A549 (cell line): ENCODE data around the gene MSMP. TPM values are rescaled to one million over a fixed set of nuclear protein-coding genes. Genes with fewer than 3 reads are reported as not detected.

Experiments used
- ATAC-seq, 2 experiments: fragments of 200-7000 bp in 1 of 2; fragments of >200 bp in 1 of 2; cut with Nextera tagmentation in 1 of 2; cut with Tn5 transposase in 1 of 2; 3 replicates each; pipeline versions ENCODE4 v1.8.0 to v1.9.1; 2018 to 2020; ENCODE audit warnings: mild to moderate bottlenecking in 1 of 2, moderate library complexity in 1 of 2
- CTCF ChIA-PET: fragments of 300-600 bp; sonication (Branson Sonifier 250); formaldehyde crosslinking; extraction: SDS; loops from one replicate; lab custom pipeline; 2021; ENCODE audit warnings: antibody characterized with exemption, inconsistent platforms; lab: Yijun Ruan, JAX
- POLR2A ChIA-PET: fragments of 350-600 bp; formaldehyde crosslinking; extraction: SDS; loops from one replicate; lab custom pipeline; 2021; ENCODE audit warnings: antibody characterized with exemption, inconsistent platforms; lab: Yijun Ruan, JAX
- DNase-seq, 2 experiments: peaks; one replicate each; pipeline versions ENCODE4 v3.0.0 to v3.0.0-alpha.2; 2011 to 2016; ENCODE audit warnings: low read depth in 1 of 2, low spot score in 1 of 2
- FAIRE-seq: peaks from 2 replicates; lab custom pipeline; 2011; peaks lifted over from hg19 to GRCh38; lab: Jason Lieb, UNC
- H3K27ac ChIP-seq, 2 experiments: fragments of >200 bp; sonication (Bioruptor Twin); formaldehyde crosslinking; 3 replicates each; pipeline ENCODE4 v1.5.1; 2016 to 2017
- H3K4me1 ChIP-seq: fragments of >200 bp; sonication (Bioruptor Twin); formaldehyde crosslinking; 3 replicates; pipeline ENCODE4 v1.6.1; 2016
- H3K4me2 ChIP-seq: fragments of >200 bp; sonication (Bioruptor Twin); formaldehyde crosslinking; 3 replicates; pipeline ENCODE4 v1.6.1; 2016
- H3K4me3 ChIP-seq: fragments of >200 bp; sonication (Bioruptor Twin); formaldehyde crosslinking; 3 replicates; pipeline ENCODE4 v1.5.1; 2016
- H3K9me3 ChIP-seq: fragments of >200 bp; sonication (Bioruptor Twin); formaldehyde crosslinking; 3 replicates; pipeline ENCODE4 v1.6.1; 2016
- BCL3 ChIP-seq: fragments of >200 bp; sonication (Bioruptor Twin); formaldehyde crosslinking; IDR thresholded peaks from 3 replicates; pipeline ENCODE4 v1.6.1; 2016
- CEBPB ChIP-seq, 2 experiments: fragments of >200 bp in 1 of 2; sonication (Bioruptor Twin) in 1 of 2; formaldehyde crosslinking in 1 of 2; IDR thresholded peaks; 2 replicates each; pipeline ENCODE4 v1.6.1; 2012 to 2016
- E2F6 ChIP-seq: IDR thresholded peaks from 2 replicates; pipeline ENCODE4 v1.6.1; 2012; ENCODE audit warnings: low read depth, borderline replicate concordance
- EHMT2 ChIP-seq: fragments of 200-600 bp; sonication (generic); IDR thresholded peaks from 2 replicates; pipeline ENCODE4 v1.6.1; 2016; ENCODE audit warnings: antibody characterized with exemption, low read depth, mild to moderate bottlenecking, moderate library complexity
- ELK1 ChIP-seq: fragments of 150-350 bp; IDR thresholded peaks from 2 replicates; pipeline ENCODE4 v1.6.1; 2014; ENCODE audit warnings: low read depth, mild to moderate bottlenecking, low read length
- EP300 ChIP-seq, 2 experiments: fragments of >200 bp; sonication (Bioruptor Twin); formaldehyde crosslinking; IDR thresholded peaks; 2 replicates in 1 of 2; 3 replicates in 1 of 2; pipeline ENCODE4 v1.6.1; 2016 to 2017
- FOSL2 ChIP-seq, 2 experiments: fragments of 450-650 bp in 1 of 2; fragments of >200 bp in 1 of 2; sonication (Bioruptor Twin) in 1 of 2; formaldehyde crosslinking; IDR thresholded peaks; 2 replicates each; pipeline versions ENCODE4 v1.5.0 to v1.6.1; 2016 to 2020; ENCODE audit warnings: mild to moderate bottlenecking in 1 of 2, moderate library complexity in 1 of 2
- GATA3 ChIP-seq: IDR thresholded peaks from 2 replicates; pipeline ENCODE4 v1.6.1; 2012; ENCODE audit warnings: borderline replicate concordance
- HOXA7 ChIP-seq: fragments of 250-450 bp; sonication (Bioruptor Pico); IDR thresholded peaks from 2 replicates; pipeline ENCODE4 v1.5.0; 2020; ENCODE audit warnings: mild to moderate bottlenecking, moderate library complexity
- HOXB5 ChIP-seq: fragments of 250-450 bp; sonication (Bioruptor Pico); IDR thresholded peaks from 2 replicates; pipeline ENCODE4 v1.5.0; 2020; ENCODE audit warnings: mild to moderate bottlenecking, moderate library complexity
- JUN ChIP-seq, 2 experiments: fragments of >200 bp; sonication (Bioruptor Twin); formaldehyde crosslinking; IDR thresholded peaks; 2 replicates in 1 of 2; 3 replicates in 1 of 2; pipeline ENCODE4 v1.6.1; 2016 to 2017
- JUNB ChIP-seq: fragments of >200 bp; sonication (Bioruptor Twin); formaldehyde crosslinking; IDR thresholded peaks from 2 replicates; pipeline ENCODE4 v1.6.1; 2016
- MAFK ChIP-seq: fragments of 450-650 bp; IDR thresholded peaks from 2 replicates; pipeline ENCODE4 v1.6.1; 2014; ENCODE audit not compliant: partially characterized antibody
- MYC ChIP-seq: IDR thresholded peaks from 2 replicates; pipeline ENCODE4 v1.6.1; 2012; ENCODE audit warnings: mild to moderate bottlenecking, inconsistent platforms, low read length, improper control_type of control experiment, borderline replicate concordance
- NFE2L2 ChIP-seq: fragments of 150-350 bp; conservative IDR thresholded peaks from 2 replicates; pipeline ENCODE4 v1.6.1; 2014; ENCODE audit warnings: low read length
- NPAS2 ChIP-seq: fragments of 250-450 bp; sonication (Bioruptor Pico); IDR thresholded peaks from 2 replicates; pipeline ENCODE4 v1.8.0; 2022; ENCODE audit warnings: mild to moderate bottlenecking, moderate library complexity, borderline replicate concordance
- NR3C1 ChIP-seq: fragments of >200 bp; sonication (Bioruptor Twin); formaldehyde crosslinking; IDR thresholded peaks from 3 replicates; pipeline ENCODE4 v1.6.1; 2017
- POLR2A ChIP-seq: IDR thresholded peaks from 2 replicates; pipeline ENCODE4 v1.6.1; 2012; ENCODE audit warnings: mild to moderate bottlenecking, low read length
- RARB ChIP-seq: fragments of 250-450 bp; sonication (Bioruptor Pico); IDR thresholded peaks from 2 replicates; pipeline ENCODE4 v1.8.0; 2021; ENCODE audit warnings: mild to moderate bottlenecking, moderate library complexity
- RFX5 ChIP-seq: fragments of 450-650 bp; IDR thresholded peaks from 2 replicates; pipeline ENCODE4 v1.7.1; 2014; ENCODE audit warnings: antibody characterized with exemption, mild to moderate bottlenecking, moderate library complexity
- USF2 ChIP-seq: fragments of 450-650 bp; IDR thresholded peaks from 2 replicates; pipeline ENCODE4 v1.6.1; 2014; ENCODE audit warnings: antibody characterized with exemption
- ZC3H11A ChIP-seq: fragments of 450-650 bp; IDR thresholded peaks from 2 replicates; pipeline ENCODE4 v1.6.1; 2014; ENCODE audit warnings: antibody characterized with exemption, mild to moderate bottlenecking
- ZNF302 ChIP-seq: fragments of 250-450 bp; sonication (Bioruptor Pico); IDR thresholded peaks from 2 replicates; pipeline ENCODE4 v1.9.0; 2021; ENCODE audit warnings: inconsistent platforms, mild to moderate bottlenecking, moderate library complexity
- ZSCAN20 ChIP-seq: fragments of 250-450 bp; sonication (Bioruptor Pico); IDR thresholded peaks from 2 replicates; pipeline ENCODE4 v1.8.0; 2022; ENCODE audit warnings: mild to moderate bottlenecking, moderate library complexity
- WGBS: methylation state at CpG from one replicate; pipeline ENCODE4 v1.1.6; 2017; ENCODE audit errors: missing lambda C conversion rate; 5-methylcytosine and 5-hydroxymethylcytosine counted together
- polyA plus RNA-seq, 4 experiments: library from polyadenylated mRNA; depleted of rRNA in 3 of 4; stranded (reverse); fragments of >200 nt; fragmentation: RNase III in 1 of 4; extraction: RNeasy Plus Mini Kit Qiagen cat#74134 plus additional on column Dnase treatment in 1 of 4; gene quantifications; 2 replicates in 3 of 4; 3 replicates in 1 of 4; pipeline ENCODE4 v1.2.3, GENCODE V29; 2011 to 2017
- TF ChIP-seq, protein P1 (sequence below): IDR thresholded peaks from 2 replicates; pipeline ENCODE4 v1.6.1; 2012

The MSMP gene
- polyA plus RNA-seq, 2 of the 4 experiments (the other 2 are of a cell fraction) = not detected

- 79% methylated on average over 7 of the region's 7 CpGs for WGBS
- ChIA-PET CTCF (interaction anchor here (0.8 to 9.8 kb wide), 6 partner anchors 9 to 82 kb away, joined by 3 to 91 read pairs (median 4); partner anchors contain the start of genes HINT2 and SPAG8), POLR2A (no interaction called here)
These were observed 46.5 kb upstream of the MSMP start for GRCh38 chr9:35800530-35800929.

DNA sequence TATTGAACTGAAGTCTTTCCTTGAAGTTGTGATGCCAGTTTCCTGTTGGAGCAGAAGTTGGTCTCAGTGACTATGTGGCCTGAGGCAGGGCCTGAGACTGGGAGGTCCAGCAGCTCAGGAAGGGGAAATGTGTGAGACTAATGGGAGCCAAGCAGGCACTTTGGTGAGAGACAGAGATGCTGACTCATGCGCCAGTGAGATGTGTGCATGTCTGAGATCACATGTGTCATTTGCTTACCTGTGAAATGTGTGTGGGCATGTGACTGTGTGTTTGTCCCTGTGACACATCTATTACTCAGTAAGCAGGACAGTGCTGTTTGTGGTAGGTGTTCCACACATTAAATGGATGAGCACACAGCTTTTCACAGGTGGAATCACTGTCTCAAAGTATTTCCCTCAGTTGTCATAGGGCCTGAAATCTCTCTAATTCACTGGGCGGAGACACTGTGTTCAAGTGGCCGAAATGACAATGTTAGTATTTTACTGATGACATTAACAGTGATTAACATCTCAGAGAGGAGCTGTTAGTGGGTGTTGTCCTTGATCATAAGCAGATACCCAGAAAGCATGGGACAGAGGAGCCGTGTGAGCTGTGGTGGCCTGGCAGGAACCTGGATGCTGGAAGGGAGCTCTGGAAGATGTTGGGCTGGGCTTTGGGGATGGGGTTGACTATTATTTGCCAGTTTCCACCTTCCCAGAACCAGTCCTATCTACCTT lies 44.7 kb upstream of the MSMP start:
- peak; percentile 46 to 63; a peak in 5 of 6 replicates for ATAC-seq
- CTCF ChIA-PET = interaction anchor here (0.7 to 9.8 kb wide), 6 partner anchors 10 to 147 kb away, joined by 3 to 91 read pairs (median 4); partner anchors contain the start of gene SPAG8
- H3K27ac ChIP-seq = peak overlapping the region; percentile 8 to 18; a peak in 3 of 6 replicates

More at GRCh38 chr9:35800530-35800929, 46.5 kb upstream of the MSMP start:
- DNase-seq (no peak), ATAC-seq (no peak), FAIRE-seq (no peak)
- no peak overlapping the region for H3K27ac ChIP-seq
- no peaks in the 10 kb centered on the region for H3K9me3 ChIP-seq
- peaks cover 25% of the 10 kb centered on the region for H3K4me1 ChIP-seq
- TF ChIP-seq HOXA7 (CRISPR knock-in tag) (no peak), EP300 (IDR thresholded peaks at IDR 0.05) (no peak), CEBPB (IDR thresholded peaks at IDR 0.05) (no peak), RARB (CRISPR knock-in tag) (no peak), E2F6 (no peak), NR3C1 (no peak), JUN (IDR thresholded peaks at IDR 0.05) (no peak), HOXB5 (CRISPR knock-in tag) (no peak), ZC3H11A (no peak), NPAS2 (CRISPR knock-in tag) (no peak), POLR2A (no peak), MYC (no peak), EHMT2 (no peak), BCL3 (no peak), RFX5 (no peak), ZSCAN20 (CRISPR knock-in tag) (no peak), ZNF302 (CRISPR knock-in tag) (no peak), USF2 (no peak), JUNB (no peak)
- TF ChIP-seq, protein P1, sequence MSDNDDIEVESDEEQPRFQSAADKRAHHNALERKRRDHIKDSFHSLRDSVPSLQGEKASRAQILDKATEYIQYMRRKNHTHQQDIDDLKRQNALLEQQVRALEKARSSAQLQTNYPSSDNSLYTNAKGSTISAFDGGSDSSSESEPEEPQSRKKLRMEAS = no peak
- H3K4me3 ChIP-seq = no peak overlapping the region
- H3K4me2 ChIP-seq = no peak overlapping the region

More for the DNA sequence above, 44.7 kb upstream of the MSMP start:
- FAIRE-seq = no peak
- no peaks in the 10 kb centered on the region for H3K9me3 ChIP-seq
- TF ChIP-seq ELK1 = no peak
- TF ChIP-seq GATA3 = no peak
- no peak for TF ChIP-seq MYC
- TF ChIP-seq FOSL2 (IDR thresholded peaks at IDR 0.05) = no peak
- peak; percentile 30; the same call in 1 of the 2 replicates for TF ChIP-seq FOSL2 (CRISPR knock-in tag; IDR thresholded peaks at IDR 0.05)
- peak; percentile 73 for TF ChIP-seq MAFK
- peak; percentile 68 for TF ChIP-seq USF2
- TF ChIP-seq NFE2L2 = peak; percentile 32; the same call in 1 of the 2 replicates
- TF ChIP-seq, all 56 proteins: peak for 4
- Histone ChIP-seq H3K4me3 (no peak overlapping the region), H3K4me1 (peaks cover 33% of the 10 kb centered on the region), H3K4me2 (peak overlapping the region; percentile 22; the same call in 1 of the 3 replicates)
- DNase-seq = peak in 1 of 2 experiments; percentile 54
- POLR2A ChIA-PET = interaction anchor here (0.6 to 1.2 kb wide), 3 partner anchors 16 to 945 kb away, joined by 4 to 5 read pairs (median 5); partner anchors contain the start of gene HINT2
- 90% methylated on average over 4 of the region's 4 CpGs for WGBS
